Measurements from ENCODE around the gene SLC25A48.

SLC25A48 gene, protein sequence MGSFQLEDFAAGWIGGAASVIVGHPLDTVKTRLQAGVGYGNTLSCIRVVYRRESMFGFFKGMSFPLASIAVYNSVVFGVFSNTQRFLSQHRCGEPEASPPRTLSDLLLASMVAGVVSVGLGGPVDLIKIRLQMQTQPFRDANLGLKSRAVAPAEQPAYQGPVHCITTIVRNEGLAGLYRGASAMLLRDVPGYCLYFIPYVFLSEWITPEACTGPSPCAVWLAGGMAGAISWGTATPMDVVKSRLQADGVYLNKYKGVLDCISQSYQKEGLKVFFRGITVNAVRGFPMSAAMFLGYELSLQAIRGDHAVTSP

GRCh38 chr5:135834639-135835529 lies at the start of gene SLC25A48:
SLC25A48 (plus strand) TSS chr5:135834663; CDS start chr5:135834848, 185 bp downstream.
- DNase-seq: no peak

DNA sequence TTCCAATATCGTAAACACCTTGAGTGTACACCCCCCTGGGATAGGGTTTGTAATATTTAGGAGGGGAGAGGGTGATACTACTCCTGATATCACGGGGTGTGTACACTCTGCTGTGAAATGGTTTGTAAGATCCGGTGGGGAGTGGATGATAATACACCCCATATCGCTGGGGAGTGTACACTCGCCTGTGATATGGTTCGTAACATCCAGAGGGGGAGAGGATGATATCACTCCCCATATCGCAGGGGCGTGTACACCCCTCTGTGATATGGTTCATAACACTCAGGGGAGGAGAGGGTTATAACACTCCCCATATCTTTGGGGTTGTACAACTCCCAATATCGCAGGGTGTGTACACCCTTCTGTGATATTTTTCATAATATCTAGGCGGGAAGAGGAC lies 33.8 kb upstream of the SLC25A48 start:
- no peak for DNase-seq

DNA sequence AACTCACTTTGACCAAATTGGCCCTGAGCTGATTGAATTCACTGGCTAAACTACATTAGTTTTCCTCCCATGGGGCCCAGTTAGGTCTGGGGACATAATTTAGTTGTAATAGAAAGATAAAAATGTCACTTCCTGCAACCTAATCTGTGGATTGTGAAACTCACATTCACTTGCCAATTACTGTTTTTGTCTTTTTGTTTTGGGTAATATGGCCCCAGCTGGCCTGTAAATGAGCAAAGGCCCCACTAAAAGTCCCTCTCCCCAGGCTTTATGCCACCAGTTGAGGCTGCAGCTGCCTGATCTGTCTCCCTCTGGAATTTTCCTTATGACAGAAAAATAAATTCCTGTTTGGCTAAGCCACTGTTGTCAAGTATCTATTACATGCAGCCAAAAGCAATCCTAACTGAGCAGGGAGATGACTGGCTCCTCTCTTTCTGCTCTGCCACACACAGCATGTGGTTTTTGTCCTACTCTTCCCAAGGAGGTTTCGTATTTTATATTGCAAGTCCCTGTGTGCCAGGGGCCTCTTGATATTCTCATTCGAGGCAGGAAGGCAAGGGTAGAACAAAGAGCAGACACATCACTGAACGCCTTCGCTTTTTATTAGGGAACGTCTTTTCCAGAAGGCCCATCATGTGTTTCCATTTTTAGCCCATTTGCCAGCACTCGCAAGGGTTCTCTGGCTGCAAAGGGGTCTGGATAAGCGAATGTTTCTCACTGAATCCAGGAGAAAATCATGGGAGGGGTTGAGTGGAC lies 24.1 kb upstream of the SLC25A48 start:
- DNase-seq: no peak

DNA sequence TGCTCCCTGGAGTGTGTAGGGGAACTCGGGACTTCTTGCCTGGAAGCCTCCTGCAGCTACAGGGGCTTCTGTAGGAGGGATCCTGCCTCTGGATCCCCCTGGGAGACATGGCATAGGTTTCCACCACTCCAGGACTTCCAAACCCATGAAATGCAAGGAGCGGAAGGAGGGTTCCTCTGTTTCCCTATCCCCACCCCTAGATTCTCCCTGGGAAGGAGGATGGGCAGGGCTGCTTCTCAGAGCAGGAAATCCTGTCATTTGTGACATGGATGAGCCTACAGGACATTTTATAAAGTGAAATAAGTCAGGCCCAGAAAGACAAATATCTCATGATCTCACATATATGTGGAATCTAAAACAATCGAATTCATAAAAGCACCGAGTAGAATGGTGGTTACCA lies 23.5 kb upstream of the SLC25A48 start:
- no peak for DNase-seq

- DNase-seq: no peak
Measured at GRCh38 chr5:135813758-135814157, 20.7 kb upstream of the SLC25A48 start.

GRCh38 chr5:135814316-135814715 lies 20.1 kb upstream of the SLC25A48 start:
- no peak for DNase-seq

DNA sequence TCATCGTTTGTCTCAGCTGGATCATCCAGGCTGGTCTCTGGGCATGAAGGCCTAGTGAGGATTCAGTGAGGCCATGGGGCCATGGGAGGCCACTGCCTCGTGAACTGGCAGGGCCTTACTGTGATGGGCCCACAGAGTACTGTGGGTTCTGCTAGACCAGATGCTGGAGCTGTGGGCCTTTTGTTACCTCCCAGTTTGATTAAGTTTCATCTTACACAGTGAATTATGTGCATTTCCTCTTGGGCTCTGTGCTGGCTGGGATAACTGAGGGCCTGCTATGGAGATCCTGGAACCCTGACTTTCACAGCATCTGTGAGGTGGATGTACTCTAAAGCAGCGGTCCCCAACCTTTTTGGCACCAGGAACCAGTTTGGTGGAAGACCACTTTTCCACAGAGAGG lies 19.7 kb upstream of the SLC25A48 start:
- DNase-seq: no peak

DNA sequence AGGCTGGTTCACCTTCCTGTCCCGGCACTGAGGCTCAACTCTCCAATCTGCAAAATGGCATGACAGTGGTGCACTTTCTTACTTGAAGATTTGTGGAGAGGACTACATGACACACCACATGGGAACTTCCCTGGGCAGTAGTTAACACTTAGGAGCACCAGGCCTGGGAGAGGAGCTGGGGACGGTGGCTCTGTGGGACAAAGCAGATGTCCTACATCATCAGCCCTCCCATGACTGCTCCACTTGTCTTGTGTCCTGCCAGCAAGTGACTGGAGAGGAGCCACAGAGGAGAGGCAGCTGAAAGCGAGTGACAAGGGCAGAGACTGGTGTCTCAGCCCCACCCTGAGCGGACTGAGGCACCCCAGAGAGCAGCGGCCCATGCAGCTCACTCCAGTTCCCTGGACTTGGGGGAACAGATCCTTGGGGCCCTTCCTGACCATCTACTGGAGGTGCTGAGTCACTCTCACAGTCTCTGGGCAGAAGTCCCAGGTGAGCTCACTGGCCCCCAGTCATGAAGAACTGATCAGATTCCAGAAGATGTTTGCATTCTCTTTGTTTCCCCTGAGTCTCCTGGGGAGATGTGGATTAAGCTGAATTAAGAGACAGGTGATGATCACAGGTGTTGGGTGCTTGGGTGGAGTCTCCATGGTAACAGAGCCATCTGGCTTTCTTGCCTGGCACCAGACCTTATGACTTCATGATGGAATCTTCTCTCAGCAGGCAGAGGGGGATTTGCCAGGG lies 13.2 kb upstream of the SLC25A48 start:
- no peak for DNase-seq

DNA sequence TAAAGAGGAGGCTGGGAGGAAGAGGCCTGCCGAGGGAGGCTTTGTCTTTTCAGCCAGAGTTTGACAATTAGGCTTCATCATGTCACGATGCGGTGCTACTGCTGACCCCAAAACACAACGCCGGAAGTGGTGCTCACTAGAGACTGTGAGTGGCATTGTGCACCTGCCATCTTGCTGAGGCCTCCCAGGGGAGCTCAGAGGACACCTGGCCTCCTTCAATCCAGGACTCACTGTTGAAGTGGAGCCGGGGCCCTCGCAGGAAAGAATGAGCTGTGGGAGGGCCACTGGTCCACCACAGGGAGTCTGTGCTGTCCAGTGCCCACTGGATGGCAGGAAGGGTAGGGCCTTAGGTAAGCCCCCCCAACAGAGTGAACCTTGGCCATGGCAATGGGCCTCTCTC lies 12.7 kb upstream of the SLC25A48 start:
- no peak for DNase-seq

GRCh38 chr5:135822286-135822685 lies 12.2 kb upstream of the SLC25A48 start:
- no peak for DNase-seq

GRCh38 chr5:135822959-135823358 lies 11.5 kb upstream of the SLC25A48 start:
- DNase-seq: no peak

- DNase-seq: no peak
Measured at GRCh38 chr5:135823881-135824280, 10.6 kb upstream of the SLC25A48 start.

- DNase-seq: no peak
Measured at GRCh38 chr5:135824541-135825041, 9.9 kb upstream of the SLC25A48 start.

GRCh38 chr5:135825373-135826220 lies 8.9 kb upstream of the SLC25A48 start:
- DNase-seq: no peak

DNA sequence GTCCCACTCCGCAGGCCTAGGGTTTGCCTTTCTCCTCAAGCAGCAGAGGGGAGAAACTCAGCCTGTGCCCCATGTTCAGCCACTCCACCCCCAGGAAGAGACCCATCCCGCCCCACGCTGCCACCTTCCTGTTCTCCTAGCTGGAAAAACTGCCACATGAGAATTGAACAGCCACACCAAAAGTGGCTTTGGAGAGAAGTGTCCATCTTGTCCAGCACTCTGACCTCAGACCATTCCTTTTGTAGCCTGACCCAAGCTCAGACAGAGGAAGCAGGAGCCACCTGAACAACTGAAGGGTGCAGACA lies 8.3 kb upstream of the SLC25A48 start:
- DNase-seq: no peak

GRCh38 chr5:135826994-135827671 lies 7.3 kb upstream of the SLC25A48 start:
- no peak for DNase-seq

DNA sequence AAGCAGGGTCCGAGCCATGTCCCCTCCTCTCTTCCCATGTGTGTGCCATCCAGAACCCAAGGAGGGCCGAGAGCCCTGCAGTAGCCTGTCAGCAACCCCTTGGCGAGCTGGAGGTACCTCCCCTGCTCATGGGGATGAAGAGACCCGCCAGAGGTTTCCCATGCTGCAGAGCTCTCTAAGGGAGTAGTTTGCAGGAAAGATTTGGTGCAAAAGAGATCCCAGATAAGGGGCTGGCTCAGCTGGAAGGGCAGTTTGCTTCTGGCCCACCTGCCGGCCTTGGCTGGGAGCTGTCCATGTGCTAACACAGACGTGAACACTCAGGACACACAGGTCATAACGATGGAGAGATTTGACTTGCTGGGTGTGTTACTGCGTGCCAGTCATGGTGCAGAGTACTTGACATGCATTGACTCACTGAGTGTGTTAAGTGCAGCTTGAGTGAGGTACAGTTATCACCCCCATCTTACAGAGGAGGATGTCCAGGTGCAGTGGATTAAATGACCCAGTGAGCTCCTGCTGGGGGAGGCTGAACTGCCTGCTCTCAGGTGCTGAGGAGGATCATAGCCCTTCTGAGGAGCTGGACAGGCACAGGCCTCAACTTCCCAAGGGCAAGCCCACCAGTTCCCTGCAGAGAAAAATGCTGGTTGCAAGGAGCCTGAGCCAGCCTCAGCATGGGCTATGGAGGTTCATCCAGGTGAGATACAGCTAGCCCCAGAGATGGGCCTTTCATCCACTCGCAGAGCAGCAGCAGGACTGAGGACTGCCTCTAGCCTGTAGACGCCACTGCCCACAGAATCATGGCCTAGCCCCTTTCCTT lies 6.3 kb upstream of the SLC25A48 start:
- DNase-seq: no peak

- DNase-seq: no peak
Measured at GRCh38 chr5:135828782-135829127, 5.7 kb upstream of the SLC25A48 start.

GRCh38 chr5:135829179-135829578 lies 5.3 kb upstream of the SLC25A48 start:
- no peak for DNase-seq

DNA sequence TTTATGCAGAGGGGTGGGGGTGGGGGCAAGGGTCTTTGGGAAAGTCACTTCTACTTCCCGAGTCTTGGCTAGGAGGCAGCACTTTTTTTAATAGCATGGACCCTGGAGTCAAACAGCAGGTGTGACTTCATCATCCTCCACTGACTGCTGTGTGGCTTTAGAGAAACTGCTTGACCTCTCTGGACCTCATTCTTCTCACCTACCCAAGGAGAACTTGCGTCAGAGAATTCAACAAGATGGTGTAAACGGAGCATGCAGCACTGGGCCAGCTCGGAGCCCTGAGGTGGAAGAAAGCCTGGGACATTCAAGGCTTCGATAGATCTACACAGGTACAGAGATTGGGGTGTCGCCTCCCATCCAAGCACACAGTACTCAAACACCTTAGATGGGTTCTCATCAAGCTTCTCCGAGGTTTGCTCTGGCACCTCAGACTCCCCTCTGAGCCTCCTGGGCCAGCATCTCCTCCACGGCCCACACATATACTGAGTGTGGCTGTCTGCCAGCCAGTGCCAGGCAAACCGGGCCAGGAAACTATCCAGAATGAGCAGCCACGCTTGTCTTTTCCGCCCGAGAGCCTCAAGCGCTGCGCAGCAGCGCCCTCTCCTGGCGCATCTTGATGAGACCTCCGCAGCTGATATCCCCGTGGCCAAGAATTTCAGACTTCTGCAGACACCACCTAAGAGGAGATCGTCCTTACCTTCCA lies 4.6 kb upstream of the SLC25A48 start:
- no peak for DNase-seq
